Activated B cell treated with CpG ODN at 0.5 μM for 24 hours (primary cell): ENCODE results near the gene COPZ2. TPM values are rescaled to one million over a fixed set of nuclear protein-coding genes. Genes with fewer than 3 reads are reported as not detected.

ENCODE experiments used
- ATAC-seq: fragments of 200-7000 bp; cut with Tn5 transposase; one replicate; pipeline ENCODE4 v1.10.0; 2021; ENCODE audit warnings: low read depth, mild to moderate bottlenecking, moderate library complexity
- CTCF ChIA-PET: fragments of 350-600 bp; sonication (Branson Sonifier 250); formaldehyde crosslinking; loops from one replicate; lab custom pipeline; 2021; ENCODE audit warnings: antibody characterized with exemption; lab: Charles Lee
- POLR2A ChIA-PET: fragments of 350-600 bp; sonication (Branson Sonifier 250); formaldehyde crosslinking; loops from one replicate; lab custom pipeline; 2021; ENCODE audit warnings: antibody characterized with exemption; lab: Charles Lee
- DNase-seq: peaks from one replicate; pipeline ENCODE4 v3.0.0; 2022
- H3K27ac Mint-ChIP-seq: one replicate; pipeline ENCODE4 v1.8.0; 2020; ENCODE audit warnings: mixed read lengths
- H3K27me3 Mint-ChIP-seq: one replicate; pipeline ENCODE4 v1.8.0; 2021; ENCODE audit warnings: mixed read lengths
- H3K36me3 Mint-ChIP-seq: one replicate; pipeline ENCODE4 v1.8.0; 2021; ENCODE audit warnings: low read depth, mixed read lengths
- H3K4me1 Mint-ChIP-seq: one replicate; pipeline ENCODE4 v1.8.0; 2021; ENCODE audit warnings: mixed read lengths
- H3K4me3 Mint-ChIP-seq: one replicate; pipeline ENCODE4 v1.8.0; 2020; ENCODE audit warnings: mild to moderate bottlenecking, mixed read lengths
- H3K9me3 Mint-ChIP-seq: one replicate; pipeline ENCODE4 v1.8.0; 2020; ENCODE audit warnings: mixed read lengths
- intact Hi-C: fragments of 100-400 bp; cut with micrococcal nuclease; formaldehyde crosslinking; loops from one replicate; pipeline ENCODE4 v1.15.1; 2024
- total RNA-seq: library from RNA; stranded (reverse); gene quantifications from 2 replicates; pipeline ENCODE4 v1.2.3, GENCODE V29; 2022
- TF ChIP-seq, protein P1 (sequence below): fragments of 200-600 bp; IDR thresholded peaks from one replicate; pipeline ENCODE4 v1.8.0; 2022; ENCODE audit warnings: antibody characterized with exemption, mild to moderate bottlenecking

COPZ2 gene
- total RNA-seq, 1 donor from 2014 or later: 3.3 TPM

DNA sequence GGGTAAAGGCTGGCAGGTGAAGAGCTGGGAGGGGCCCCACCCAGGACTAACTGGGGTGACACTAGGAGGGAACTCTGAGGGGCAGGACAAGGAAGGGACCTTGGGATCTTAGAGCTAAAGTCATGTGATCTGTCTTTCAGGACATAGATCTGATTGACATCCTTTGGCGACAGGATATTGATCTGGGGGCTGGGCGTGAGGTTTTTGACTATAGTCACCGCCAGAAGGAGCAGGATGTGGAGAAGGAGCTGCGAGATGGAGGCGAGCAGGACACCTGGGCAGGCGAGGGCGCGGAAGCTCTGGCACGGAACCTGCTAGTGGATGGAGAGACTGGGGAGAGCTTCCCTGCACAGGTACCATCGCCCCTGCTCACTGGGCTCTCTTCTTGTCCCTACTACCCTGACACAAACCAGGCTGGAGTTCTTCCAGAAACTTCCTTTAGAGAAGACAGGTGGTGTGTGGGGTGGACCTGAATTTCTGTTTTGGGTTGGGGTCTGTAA, 18.7 kb upstream of the COPZ2 start:
- Mint-ChIP-seq H3K27ac (peak overlapping the region; percentile 99), H3K36me3 (peaks cover 89% of the 10 kb centered on the region), H3K4me3 (peak overlapping the region; percentile 73), H3K4me1 (peaks cover 58% of the 10 kb centered on the region), H3K9me3 (no peaks in the 10 kb centered on the region), H3K27me3 (no peaks in the 10 kb centered on the region)
- ChIA-PET POLR2A (interaction anchor here (0.6 to 7.2 kb wide), 13 partner anchors 8 to 852 kb away, joined by 3 to 83 read pairs (median 4); partner anchors contain the start of genes NFE2L1, SP2 and UBE2Z), CTCF (interaction anchor here (0.9 to 4.8 kb wide), 6 partner anchors 9 to 30 kb away, joined by 3 to 34 read pairs (median 6); partner anchors contain the start of gene COPZ2)
- ATAC-seq (peak; percentile 3), DNase-seq (no peak)
- intact Hi-C loops: no loop called here
- TF ChIP-seq, protein P1, sequence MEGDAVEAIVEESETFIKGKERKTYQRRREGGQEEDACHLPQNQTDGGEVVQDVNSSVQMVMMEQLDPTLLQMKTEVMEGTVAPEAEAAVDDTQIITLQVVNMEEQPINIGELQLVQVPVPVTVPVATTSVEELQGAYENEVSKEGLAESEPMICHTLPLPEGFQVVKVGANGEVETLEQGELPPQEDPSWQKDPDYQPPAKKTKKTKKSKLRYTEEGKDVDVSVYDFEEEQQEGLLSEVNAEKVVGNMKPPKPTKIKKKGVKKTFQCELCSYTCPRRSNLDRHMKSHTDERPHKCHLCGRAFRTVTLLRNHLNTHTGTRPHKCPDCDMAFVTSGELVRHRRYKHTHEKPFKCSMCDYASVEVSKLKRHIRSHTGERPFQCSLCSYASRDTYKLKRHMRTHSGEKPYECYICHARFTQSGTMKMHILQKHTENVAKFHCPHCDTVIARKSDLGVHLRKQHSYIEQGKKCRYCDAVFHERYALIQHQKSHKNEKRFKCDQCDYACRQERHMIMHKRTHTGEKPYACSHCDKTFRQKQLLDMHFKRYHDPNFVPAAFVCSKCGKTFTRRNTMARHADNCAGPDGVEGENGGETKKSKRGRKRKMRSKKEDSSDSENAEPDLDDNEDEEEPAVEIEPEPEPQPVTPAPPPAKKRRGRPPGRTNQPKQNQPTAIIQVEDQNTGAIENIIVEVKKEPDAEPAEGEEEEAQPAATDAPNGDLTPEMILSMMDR: no peak

DNA sequence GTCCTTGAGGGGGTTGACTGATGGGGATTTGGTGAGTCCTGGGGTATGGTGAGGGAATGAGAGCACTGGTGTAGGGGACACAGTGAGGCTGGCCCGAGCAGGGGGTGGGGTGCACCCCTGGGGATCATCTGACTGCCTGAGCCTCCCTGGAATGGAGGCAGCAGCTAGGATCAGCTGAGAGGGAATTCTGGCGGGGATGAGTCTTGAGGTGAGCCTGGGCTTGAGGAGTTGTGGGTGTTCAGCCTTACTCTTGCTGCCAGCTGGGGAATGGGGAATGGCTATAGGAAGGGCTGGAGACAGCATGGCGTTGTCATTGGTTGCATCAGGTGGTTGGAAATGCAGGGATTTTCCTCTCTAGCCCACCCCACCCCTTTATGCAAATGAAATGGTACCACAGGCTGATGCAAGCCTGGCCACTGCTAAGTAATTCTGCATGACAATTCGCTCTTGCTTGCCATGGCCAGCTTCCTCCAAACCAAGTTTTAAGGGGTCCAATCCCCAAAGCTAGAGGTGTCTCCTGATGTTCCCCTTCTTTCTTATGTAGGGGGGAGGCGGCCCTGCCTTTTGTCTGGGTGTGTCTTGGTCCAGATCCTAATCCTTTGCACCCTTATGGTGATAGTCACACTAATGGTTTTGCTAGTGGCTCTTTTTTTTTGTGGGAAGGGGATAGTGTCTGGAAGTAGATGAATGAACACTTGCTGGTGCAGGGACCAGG, 18.1 kb upstream of the COPZ2 start:
- Mint-ChIP-seq H3K4me3 (peak overlapping the region; percentile 73), H3K36me3 (peaks cover 89% of the 10 kb centered on the region), H3K9me3 (no peaks in the 10 kb centered on the region), H3K27me3 (no peaks in the 10 kb centered on the region), H3K4me1 (peaks cover 64% of the 10 kb centered on the region), H3K27ac (peak overlapping the region; percentile 99)
- ATAC-seq: peak; percentile 88
- peak; percentile 35 for DNase-seq
- intact Hi-C loops: loop anchor here (1.0 kb wide), 1 partner anchor 17 kb away; no protein-coding TSS in a partner anchor
- ChIA-PET CTCF (interaction anchor here (0.7 to 4.8 kb wide), 6 partner anchors 10 to 57 kb away, joined by 3 to 34 read pairs (median 6); partner anchors contain the start of gene COPZ2), POLR2A (interaction anchor here (0.6 to 7.2 kb wide), 15 partner anchors 8 to 853 kb away, joined by 3 to 83 read pairs (median 4); partner anchors contain the start of genes NFE2L1, SP2 and UBE2Z)
- TF ChIP-seq, protein P1: no peak

DNA sequence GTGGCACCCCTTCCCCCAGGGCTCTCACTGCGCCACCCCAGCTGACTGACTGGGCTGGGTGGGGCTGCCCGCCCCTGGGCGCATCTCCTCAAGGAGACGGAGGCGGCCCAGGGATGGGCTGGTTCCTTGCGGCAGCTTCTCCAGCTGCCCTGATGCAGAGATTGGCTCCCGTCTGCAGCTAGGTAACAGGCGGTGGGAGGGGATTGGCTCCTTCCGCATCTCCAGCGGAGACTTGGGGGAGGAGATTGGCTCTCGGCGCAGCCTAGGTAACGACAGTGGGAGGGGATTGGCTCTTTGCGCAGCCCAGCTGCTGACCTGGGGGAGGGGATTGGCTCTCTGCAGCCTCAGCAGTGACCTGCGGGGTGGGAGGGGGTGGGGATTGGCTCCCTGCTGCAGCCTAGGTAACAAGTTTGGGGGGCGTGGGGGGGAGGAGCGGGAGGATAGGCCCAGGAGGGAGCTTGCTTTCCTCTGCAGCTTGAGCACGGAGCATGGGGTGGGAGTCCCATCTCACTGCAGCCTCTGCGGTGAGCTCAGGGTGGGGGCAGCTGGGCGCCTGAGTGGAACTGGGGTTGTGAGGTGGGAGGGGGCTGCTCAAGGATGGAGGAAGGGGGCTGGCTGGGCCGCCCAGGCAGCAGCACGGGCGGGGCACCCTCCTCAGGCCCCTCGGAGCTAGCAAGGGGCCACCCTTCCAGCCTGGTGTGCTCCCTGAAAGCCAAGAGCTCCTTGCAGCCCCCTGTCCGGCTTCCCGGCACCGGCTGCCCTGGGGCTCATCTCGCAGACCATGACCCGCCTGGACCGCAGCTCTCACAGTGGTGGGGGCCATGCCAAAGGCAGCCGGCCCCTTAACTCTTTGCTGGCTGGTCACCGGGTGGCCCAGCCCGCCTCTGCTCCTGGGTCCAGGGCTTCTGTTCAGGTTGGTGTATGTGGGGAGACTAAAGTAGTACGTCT, 16.9 kb upstream of the COPZ2 start:
- no peak for DNase-seq
- Mint-ChIP-seq H3K9me3 (no peaks in the 10 kb centered on the region), H3K27ac (peak overlapping the region; percentile 99), H3K4me3 (peak overlapping the region; percentile 73), H3K36me3 (peaks cover 90% of the 10 kb centered on the region), H3K4me1 (peaks cover 75% of the 10 kb centered on the region), H3K27me3 (no peaks in the 10 kb centered on the region)
- POLR2A ChIA-PET: interaction anchor here (0.6 to 7.2 kb wide), 9 partner anchors 7 to 58 kb away, joined by 3 to 83 read pairs (median 8); partner anchors contain the start of genes NFE2L1 and SNX11
- no peak for ATAC-seq
- CTCF ChIA-PET: interaction anchor here (1.1 to 4.8 kb wide), 4 partner anchors 18 to 28 kb away, joined by 3 to 34 read pairs (median 10); partner anchors contain the start of gene COPZ2
- TF ChIP-seq, protein P1: no peak
- intact Hi-C loops: loop anchor here (1.0 kb wide), 1 partner anchor 16 kb away; no protein-coding TSS in a partner anchor

DNA sequence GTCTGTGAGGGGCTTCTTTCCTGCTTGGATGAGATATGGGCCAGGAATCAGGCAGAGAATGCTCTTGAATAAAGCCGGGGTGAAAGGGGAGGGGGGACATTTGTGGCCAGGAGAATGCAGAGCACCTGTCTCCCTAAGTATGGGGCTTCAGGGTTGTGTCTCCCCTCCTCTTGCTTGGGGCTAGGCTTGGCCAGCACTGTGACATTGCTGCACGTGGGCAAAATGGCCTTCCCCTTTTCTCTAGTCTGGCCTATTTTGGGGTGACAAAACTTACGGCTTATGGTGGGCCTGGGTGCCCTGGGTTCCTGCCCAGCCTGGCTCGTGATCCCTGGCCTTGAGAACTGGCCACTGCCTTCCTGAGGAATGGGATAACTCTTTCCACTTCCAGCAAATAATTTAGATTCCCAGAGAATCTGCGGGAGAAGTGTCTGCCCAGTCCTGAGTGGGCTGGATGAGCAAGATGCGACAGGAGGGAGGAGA, 16.2 kb upstream of the COPZ2 start:
- no peak for DNase-seq
- intact Hi-C loops: no loop called here
- peak overlapping the region; percentile 80 for H3K27ac Mint-ChIP-seq

More for the DNA sequence above, 16.2 kb upstream of the COPZ2 start:
- Mint-ChIP-seq H3K4me1 (peaks cover 81% of the 10 kb centered on the region), H3K9me3 (no peaks in the 10 kb centered on the region), H3K4me3 (peak overlapping the region; percentile 41), H3K27me3 (no peaks in the 10 kb centered on the region), H3K36me3 (peaks cover 87% of the 10 kb centered on the region)
- TF ChIP-seq, protein P1: no peak
- ChIA-PET CTCF (interaction anchor here (1.1 to 4.8 kb wide), 2 partner anchors 22 to 28 kb away, joined by 3 to 34 read pairs; no protein-coding TSS in a partner anchor), POLR2A (interaction anchor here (2.1 kb wide), 2 partner anchors 10 to 15 kb away, joined by 7 to 11 read pairs; no protein-coding TSS in a partner anchor)
- no peak for ATAC-seq
